ENCODE measurements around the gene SLC37A4. TPM values are rescaled to one million over a fixed set of nuclear protein-coding genes. Genes with fewer than 3 reads are reported as not detected.

The SLC37A4 gene
- total and polyA plus RNA-seq, 2 of the 8 experiments (the other 6 are each of a cell fraction or from before 2014, with no cell fraction given) = 35.1 to 91.9 TPM

GRCh38 chr11:119061256-119061655 is 30.6 kb upstream of the SLC37A4 start:
- Histone ChIP-seq H3K36me3 (ENCODE audit: control insufficient read depth in 2 of 4, insufficient read depth in 4 of 4, low read length in 3 of 4) (no peaks in the 10 kb centered on the region), H2BK5ac (ENCODE audit: low read depth, low read length) (no peak overlapping the region), H2BK12ac (ENCODE audit: low read depth, low read length) (no peak overlapping the region), H3K56ac (replicated peaks; ENCODE audit: insufficient read length, low read depth, low read length) (no peak overlapping the region), H4K91ac (replicated peaks; ENCODE audit: insufficient read length, low read length) (no peak overlapping the region), H2BK20ac (ENCODE audit: low read length) (no peak overlapping the region), H3K4me1 (replicated peaks in 1 of 4; ENCODE audit: control insufficient read depth in 3 of 4, insufficient read depth in 4 of 4, low read length in 3 of 4) (peaks cover 0 to 3% (median under 1%) of the 10 kb centered on the region in 4 experiments; a peak in 3 of 7 replicates), H2AFZ (ENCODE audit: low read length) (no peak overlapping the region), H3K23me2 (ENCODE audit: low read depth, low read length) (peaks cover under 1% of the 10 kb centered on the region; the same call in 1 of the 2 replicates), H3K23ac (ENCODE audit: insufficient read length) (no peak overlapping the region), H4K5ac (ENCODE audit: insufficient read length, low read depth, low read length) (no peak overlapping the region), H2BK15ac (ENCODE audit: low read length) (no peak overlapping the region), H3K27me3 (replicated peaks in 1 of 4; ENCODE audit: control insufficient read depth in 3 of 4, extremely low read depth in 1 of 4, insufficient read depth in 3 of 4, low read length in 3 of 4) (no peaks in the 10 kb centered on the region), H2BK120ac (replicated peaks; ENCODE audit: low read depth, low read length) (no peak overlapping the region), H3K14ac (ENCODE audit: insufficient read length) (no peak overlapping the region), H4K20me1 (replicated peaks in 1 of 2; ENCODE audit: control insufficient read depth in 1 of 2, insufficient read depth in 2 of 2, low read length in 2 of 2) (peaks cover 0 to 1% of the 10 kb centered on the region in 2 experiments), H2AK5ac (ENCODE audit: low read depth, low read length) (no peak overlapping the region), H3K79me2 (ENCODE audit: control insufficient read depth in 1 of 2, insufficient read depth in 2 of 2, low read length in 2 of 2) (peaks cover 0 to 2% of the 10 kb centered on the region in 2 experiments; a peak in 2 of 4 replicates), H3K9ac (replicated peaks in 1 of 4; ENCODE audit: extremely low read depth in 1 of 4, low read depth in 3 of 4, low read length in 3 of 4) (no peak overlapping the region), H3K4ac (replicated peaks; ENCODE audit: insufficient read length, low read depth, low read length) (no peak overlapping the region), H4K8ac (ENCODE audit: extremely low read depth, insufficient read depth, low read length) (no peak overlapping the region), H3K9me3 (ENCODE audit: insufficient read depth in 2 of 2, low read depth in 1 of 2, low read length in 1 of 2) (no peaks in the 10 kb centered on the region; a peak in 1 of 4 replicates), H3K79me1 (ENCODE audit: low read depth, low read length) (no peaks in the 10 kb centered on the region), H3K4me3 (ENCODE audit: extremely low read depth in 1 of 4, insufficient read depth in 2 of 4, low read depth in 3 of 4, low read length in 4 of 4) (no peak overlapping the region), H3K27ac (ENCODE audit: low read depth, low read length) (no peak overlapping the region), H3K18ac (ENCODE audit: extremely low read depth, low read length) (no peak overlapping the region), H3K4me2 (ENCODE audit: insufficient read depth in 1 of 2, low read depth in 2 of 2, low read length in 2 of 2) (no peak overlapping the region)
- 78% methylated on average over 1 of the region's 3 CpGs; no CpG with 5 or more reads in 1 of the 2 experiments for WGBS, 2 experiments (ENCODE audit: extremely low coverage in 1 of 2, insufficient coverage in 1 of 2, insufficient read length in 1 of 2, insufficient replicate concordance in 2 of 2, low coverage in 1 of 2, low lambda C conversion rate in 2 of 2, missing lambda C conversion rate in 1 of 2)
- FAIRE-seq = no peak
- CTCF ChIA-PET (ENCODE audit: partially characterized antibody) = interaction anchor here (0.6 to 1.4 kb wide), 5 partner anchors 9 to 136 kb away, joined by 3 to 4 read pairs (median 3); no protein-coding TSS in a partner anchor
- no peak for DNase-seq (ENCODE audit: low read depth in 1 of 2, low spot score in 2 of 2)
- POLR2A ChIA-PET (ENCODE audit: partially characterized antibody) = interaction anchor here (1.2 to 2.2 kb wide), 4 partner anchors 20 to 279 kb away, joined by 3 to 7 read pairs (median 4); partner anchors contain the start of genes HMBS, RPS25 and TRAPPC4
- TF ChIP-seq HDAC6 (IDR thresholded peaks at IDR 0.05; ENCODE audit: low read depth, low read length) = no peak
- TF ChIP-seq SIX5 (IDR thresholded peaks at IDR 0.05; ENCODE audit: low read depth, low read length) = no peak
- TF ChIP-seq KDM1A (IDR thresholded peaks at IDR 0.05; ENCODE audit: borderline replicate concordance, low read length) = no peak
- no peak for TF ChIP-seq BACH1 (IDR thresholded peaks at IDR 0.05; ENCODE audit: low read length)
- TF ChIP-seq JUN (IDR thresholded peaks at IDR 0.05; ENCODE audit: low read depth, low read length) = no peak
- no peak for TF ChIP-seq TBP (IDR thresholded peaks at IDR 0.05; ENCODE audit: low read depth, low read length)
- no peak for TF ChIP-seq SRF (IDR thresholded peaks at IDR 0.05; ENCODE audit: low read depth, low read length)
- TF ChIP-seq KDM4A (IDR thresholded peaks at IDR 0.05; ENCODE audit: low read depth, low read length, severe bottlenecking) = no peak
- no peak for TF ChIP-seq NRF1 (IDR thresholded peaks at IDR 0.05; ENCODE audit: low read depth, low read length)
- no peak for TF ChIP-seq ZNF274 (IDR thresholded peaks at IDR 0.05; ENCODE audit: borderline replicate concordance, extremely low read depth, low read length)
- TF ChIP-seq MAX (IDR thresholded peaks at IDR 0.05) = no peak
- TF ChIP-seq PHF8 (conservative IDR thresholded peaks at IDR 0.05; ENCODE audit: low read depth, low read length) = no peak
- no peak for TF ChIP-seq SP1 (IDR thresholded peaks at IDR 0.05; ENCODE audit: low read depth, low read length)
- no peak for TF ChIP-seq KDM5A (IDR thresholded peaks at IDR 0.05; ENCODE audit: low read length)
